OCI-LY7 (cell line): ENCODE data around the gene CRTAP. TPM values are rescaled to one million over a fixed set of nuclear protein-coding genes. Genes with fewer than 3 reads are reported as not detected.

Source experiments
- Bru-seq: library from RNA; stranded (reverse); fragments of 400-500 nt; gene quantifications from one replicate; lab custom pipeline; 2021; lab: Mats Ljungman, UMichigan
- BruChase-seq, 2 experiments: library from RNA; stranded (reverse); fragments of 400-500 nt; gene quantifications; one replicate each; lab custom pipeline; 2021; lab: Mats Ljungman, UMichigan
- BruUV-seq: library from RNA; stranded (reverse); fragments of 400-500 nt; replicated peaks from 2 replicates; lab custom pipeline; 2021; lab: Mats Ljungman, UMichigan
- CTCF ChIA-PET: fragments of 300-600 bp; sonication (Branson Sonifier 250); formaldehyde crosslinking; loops from one replicate; lab custom pipeline; 2022; ENCODE audit warnings: antibody characterized with exemption; ENCODE audit not compliant: unreplicated experiment; lab: Charles Lee
- POLR2A ChIA-PET: fragments of 300-600 bp; sonication (Branson Sonifier 250); formaldehyde crosslinking; loops from one replicate; lab custom pipeline; 2022; ENCODE audit warnings: antibody characterized with exemption; lab: Charles Lee
- DNase-seq: peaks from one replicate; pipeline ENCODE4 v3.0.0-alpha.2; 2015; ENCODE audit warnings: low spot score
- H2AFZ ChIP-seq: fragments of 200-600 bp; sonication (generic), shearing (Covaris generic); 2 replicates; pipeline ENCODE4 v1.6.1; 2014; ENCODE audit warnings: mild to moderate bottlenecking, antibody characterized with exemption, low read length, moderate library complexity
- H3K27ac ChIP-seq: fragments of 200-600 bp; sonication (generic); 2 replicates; pipeline ENCODE4 v1.5.1; 2014; ENCODE audit warnings: mixed run types, low read depth, mild to moderate bottlenecking, moderate library complexity, low read length, inconsistent platforms; ENCODE audit not compliant: poor library complexity, severe bottlenecking
- H3K36me3 ChIP-seq: fragments of 200-600 bp; sonication (generic); 2 replicates; pipeline ENCODE4 v1.6.1; 2014; ENCODE audit warnings: mild to moderate bottlenecking, antibody characterized with exemption, low read length, moderate library complexity, mixed read lengths; ENCODE audit not compliant: insufficient read depth
- H3K4me1 ChIP-seq: fragments of 200-600 bp; sonication (generic); 2 replicates; pipeline ENCODE4 v1.5.1; 2014; ENCODE audit warnings: mild to moderate bottlenecking, low read length; ENCODE audit not compliant: insufficient read depth, poor library complexity, severe bottlenecking
- H3K4me2 ChIP-seq: fragments of 200-600 bp; sonication (generic); 2 replicates; pipeline ENCODE4 v1.6.1; 2014; ENCODE audit warnings: mild to moderate bottlenecking, low read length
- H3K4me3 ChIP-seq: fragments of 200-600 bp; sonication (generic); 2 replicates; pipeline ENCODE4 v1.5.1; 2014; ENCODE audit warnings: mild to moderate bottlenecking, low read depth, low read length; ENCODE audit not compliant: poor library complexity, severe bottlenecking
- H3K79me2 ChIP-seq: fragments of 200-600 bp; sonication (generic); 2 replicates; pipeline ENCODE4 v1.6.1; 2016; ENCODE audit warnings: low read depth, mild to moderate bottlenecking, low read length, moderate library complexity, mixed read lengths; ENCODE audit not compliant: insufficient read depth
- H3K9me2 ChIP-seq: fragments of 200-600 bp; sonication (generic); 2 replicates; pipeline ENCODE4 v1.6.1; 2016; ENCODE audit warnings: mild to moderate bottlenecking, low read length, mixed read lengths; ENCODE audit not compliant: insufficient read depth
- H3K9me3 ChIP-seq: fragments of 200-600 bp; sonication (generic); 2 replicates; pipeline ENCODE4 v1.6.1; 2014; ENCODE audit warnings: mild to moderate bottlenecking, mixed run types, low read length, mixed read lengths
- H4K20me1 ChIP-seq: fragments of 200-600 bp; sonication (generic); 2 replicates; pipeline ENCODE4 v1.6.1; 2014; ENCODE audit warnings: mild to moderate bottlenecking, antibody characterized with exemption, low read length, moderate library complexity, mixed read lengths; ENCODE audit not compliant: insufficient read depth
- EZH2phosphoT487 ChIP-seq: fragments of 200-600 bp; sonication (generic); IDR thresholded peaks from 2 replicates; pipeline ENCODE4 v1.6.1; 2018; ENCODE audit warnings: low read depth, borderline replicate concordance, mild to moderate bottlenecking, mixed run types, antibody characterized with exemption, low read length, moderate library complexity, mixed read lengths
- intact Hi-C: fragments of 100-400 bp; cut with micrococcal nuclease; formaldehyde crosslinking; loops from one replicate; pipeline ENCODE4 v1.10.0; 2022; ENCODE audit not compliant: unreplicated experiment
- long read RNA-seq: library from polyadenylated mRNA; stranded (forward); transcript quantifications from one replicate; pipeline ENCODE4 v2.0.0, GENCODE V29; 2022
- total RNA-seq, 2 experiments: library from RNA; depleted of rRNA in 1 of 2; stranded (reverse); fragments of >200 nt in 1 of 2; shearing (Covaris generic) in 1 of 2; gene quantifications; 2 replicates each; pipeline ENCODE4 v1.2.3, GENCODE V29; 2014 to 2022
- TF ChIP-seq, protein P1 (sequence below): fragments of 200-600 bp; sonication (generic); conservative IDR thresholded peaks from 2 replicates; pipeline ENCODE4 v1.5.1; 2014; ENCODE audit warnings: mild to moderate bottlenecking, antibody characterized with exemption, low read length, moderate library complexity, mixed read lengths

Gene CRTAP
- total RNA-seq (2014; rRNA removed; shearing (Covaris generic)) (11.8 and 19.2 TPM in 2 replicates), total RNA-seq (2022) (53.7 and 55.3 TPM in 2 replicates), Bru-seq, nascent RNA (percentile 63 among the genes with signal in this experiment), BruChase-seq, experiment 1, labeled RNA remaining after a 6-hour chase (percentile 66 among the genes with signal in this experiment), BruChase-seq, experiment 2, labeled RNA remaining after a 2-hour chase (percentile 61 among the genes with signal in this experiment)
- long read RNA-seq, full-length matches to known transcripts: 60 of 88 reads
- long read RNA-seq, partial matches to known transcripts: 0 of 88 reads
- long read RNA-seq, other reads (novel, unspliced or antisense): 28 of 88 reads

DNA sequence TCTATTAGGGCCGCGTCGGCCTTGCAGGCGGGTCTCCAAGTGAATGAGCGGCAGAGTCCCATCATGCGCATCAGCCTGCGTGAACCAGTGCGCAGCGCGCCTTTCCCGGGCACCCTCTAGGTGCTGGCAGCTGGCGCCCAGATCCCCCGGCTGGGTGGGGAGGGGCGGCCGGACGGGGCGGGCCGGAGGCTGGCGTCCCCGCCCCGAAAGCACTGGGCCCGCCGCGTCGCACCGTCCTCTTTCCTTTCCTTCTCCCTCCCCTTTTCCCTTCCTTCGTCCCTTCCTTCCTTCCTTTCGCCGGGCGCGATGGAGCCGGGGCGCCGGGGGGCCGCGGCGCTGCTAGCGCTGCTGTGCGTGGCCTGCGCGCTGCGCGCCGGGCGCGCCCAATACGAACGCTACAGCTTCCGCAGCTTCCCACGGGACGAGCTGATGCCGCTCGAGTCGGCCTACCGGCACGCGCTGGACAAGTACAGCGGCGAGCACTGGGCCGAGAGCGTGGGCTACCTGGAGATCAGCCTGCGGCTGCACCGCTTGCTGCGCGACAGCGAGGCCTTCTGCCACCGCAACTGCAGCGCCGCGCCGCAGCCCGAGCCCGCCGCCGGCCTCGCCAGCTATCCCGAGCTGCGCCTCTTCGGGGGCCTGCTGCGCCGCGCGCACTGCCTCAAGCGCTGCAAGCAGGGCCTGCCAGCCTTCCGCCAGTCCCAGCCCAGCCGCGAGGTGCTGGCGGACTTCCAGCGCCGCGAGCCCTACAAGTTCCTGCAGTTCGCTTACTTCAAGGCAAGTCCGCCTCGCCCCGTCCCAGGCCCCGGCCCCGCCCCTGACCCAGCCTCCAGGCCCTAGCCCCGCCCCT is at the start of gene CRTAP:
Gene CRTAP (plus strand): TSS at position 243 of the 850 bp plus-strand sequence. CDS start 64 bp downstream, at position 307.
- peaks cover 31% of the 10 kb centered on the region for H3K4me1 ChIP-seq
- H3K79me2 ChIP-seq: peaks cover 15% of the 10 kb centered on the region; the same call in 1 of the 2 replicates
- POLR2A ChIA-PET: interaction anchor here (1.0 to 1.8 kb wide), 3 partner anchors 9 to 56 kb away, joined by 4 to 5 read pairs (median 4); no protein-coding TSS in a partner anchor
- peaks cover 6% of the 10 kb centered on the region; the same call in 1 of the 2 replicates for H3K9me3 ChIP-seq
- H3K4me2 ChIP-seq: peak within 1 kb of the TSS; percentile 80
- DNase-seq: peak; percentile 93
- no peaks in the 10 kb centered on the region for H3K36me3 ChIP-seq
- BruUV-seq: no TSS peak
- TF ChIP-seq, protein P1, sequence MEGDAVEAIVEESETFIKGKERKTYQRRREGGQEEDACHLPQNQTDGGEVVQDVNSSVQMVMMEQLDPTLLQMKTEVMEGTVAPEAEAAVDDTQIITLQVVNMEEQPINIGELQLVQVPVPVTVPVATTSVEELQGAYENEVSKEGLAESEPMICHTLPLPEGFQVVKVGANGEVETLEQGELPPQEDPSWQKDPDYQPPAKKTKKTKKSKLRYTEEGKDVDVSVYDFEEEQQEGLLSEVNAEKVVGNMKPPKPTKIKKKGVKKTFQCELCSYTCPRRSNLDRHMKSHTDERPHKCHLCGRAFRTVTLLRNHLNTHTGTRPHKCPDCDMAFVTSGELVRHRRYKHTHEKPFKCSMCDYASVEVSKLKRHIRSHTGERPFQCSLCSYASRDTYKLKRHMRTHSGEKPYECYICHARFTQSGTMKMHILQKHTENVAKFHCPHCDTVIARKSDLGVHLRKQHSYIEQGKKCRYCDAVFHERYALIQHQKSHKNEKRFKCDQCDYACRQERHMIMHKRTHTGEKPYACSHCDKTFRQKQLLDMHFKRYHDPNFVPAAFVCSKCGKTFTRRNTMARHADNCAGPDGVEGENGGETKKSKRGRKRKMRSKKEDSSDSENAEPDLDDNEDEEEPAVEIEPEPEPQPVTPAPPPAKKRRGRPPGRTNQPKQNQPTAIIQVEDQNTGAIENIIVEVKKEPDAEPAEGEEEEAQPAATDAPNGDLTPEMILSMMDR: no peak
- H3K27ac ChIP-seq: peak within 1 kb of the TSS; percentile 89
- H3K4me3 ChIP-seq: peak within 1 kb of the TSS; percentile 74
- no peaks in the 10 kb centered on the region for H4K20me1 ChIP-seq
- CTCF ChIA-PET: interaction anchor here (0.6 to 1.0 kb wide), 2 partner anchors 68 to 537 kb away, joined by 3 to 4 read pairs; no protein-coding TSS in a partner anchor
- H3K9me2 ChIP-seq: no peaks in the 10 kb centered on the region
- peak within 1 kb of the TSS; percentile 81 for H2AFZ ChIP-seq
- intact Hi-C loops: loop anchor here (1.0 to 10.0 kb wide), 2 partner anchors 17 to 681 kb away; partner anchors contain the start of genes GLB1, PDCD6IP and TMPPE

DNA sequence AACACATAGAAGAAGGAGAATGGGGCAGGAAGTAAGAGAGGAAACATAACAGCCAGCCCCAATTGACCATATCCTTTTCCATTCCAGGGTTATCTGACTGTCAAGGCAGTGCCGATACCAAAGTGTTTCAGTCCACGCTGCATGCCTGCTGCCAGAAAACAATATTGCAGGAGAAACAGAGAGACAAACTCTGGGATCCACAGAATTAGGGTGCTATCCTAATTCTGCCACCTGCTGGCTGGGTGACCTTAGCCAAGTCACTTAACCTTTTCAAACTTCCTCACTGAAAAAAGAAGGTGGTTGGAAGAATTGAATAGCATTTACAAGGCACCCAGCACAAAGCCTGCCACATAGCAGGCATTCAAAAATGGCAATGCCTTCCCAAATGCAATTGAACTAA is 48.9 kb upstream of the CRTAP start:
- ChIA-PET CTCF (no interaction called here), POLR2A (no interaction called here)
- H3K27ac ChIP-seq: no peak overlapping the region
- H3K4me1 ChIP-seq: peaks cover 54% of the 10 kb centered on the region
- H3K9me3 ChIP-seq: no peaks in the 10 kb centered on the region
- H3K36me3 ChIP-seq: no peaks in the 10 kb centered on the region
- TF ChIP-seq EZH2phosphoT487: no peak
- TF ChIP-seq, protein P1: peak; percentile 91
- peak; percentile 65 for DNase-seq
- no peaks in the 10 kb centered on the region for H3K79me2 ChIP-seq
- no peak overlapping the region for H2AFZ ChIP-seq
- H3K9me2 ChIP-seq: no peaks in the 10 kb centered on the region
- BruUV-seq: no TSS peak
- H3K4me3 ChIP-seq: no peak overlapping the region
- intact Hi-C loops: loop anchor here (1.0 kb wide), 1 partner anchor 118 kb away; no protein-coding TSS in a partner anchor
- no peaks in the 10 kb centered on the region for H4K20me1 ChIP-seq
- H3K4me2 ChIP-seq: peak overlapping the region; percentile 29; the same call in 1 of the 2 replicates
